Ascending aorta (tissue), 2 donors: ENCODE data around the gene PIK3CB. TPM values are rescaled to one million over a fixed set of nuclear protein-coding genes. Genes with fewer than 3 reads are reported as not detected.

Source experiments
- DNase-seq, 2 donors: peaks; one replicate each; pipeline ENCODE4 v3.0.0-alpha.2; 2019; ENCODE audit warnings: low spot score in 2 of 2
- H3K27ac ChIP-seq, 2 donors: fragments of 200-600 bp; sonication (generic); one replicate each; pipeline ENCODE4 v1.5.1; 2016 to 2017; ENCODE audit warnings: mild to moderate bottlenecking in 1 of 2
- H3K27me3 ChIP-seq: fragments of 200-600 bp; sonication (generic); one replicate; pipeline ENCODE4 v1.5.1; 2017
- H3K36me3 ChIP-seq, 2 donors: fragments of 200-600 bp; sonication (generic); one replicate each; pipeline ENCODE4 v1.5.1; 2016
- H3K4me1 ChIP-seq, 2 donors: fragments of 200-600 bp; sonication (generic); one replicate each; pipeline ENCODE4 v1.5.1; 2016 to 2017; ENCODE audit warnings: mild to moderate bottlenecking in 1 of 2
- H3K4me3 ChIP-seq, 2 donors: fragments of 200-600 bp; sonication (generic); one replicate each; pipeline ENCODE4 v1.5.1; 2016 to 2017; ENCODE audit warnings: mild to moderate bottlenecking in 1 of 2
- H3K9me3 ChIP-seq, 2 donors: fragments of 200-600 bp; sonication (generic); one replicate each; pipeline ENCODE4 v1.5.1; 2016
- intact Hi-C: fragments of 100-400 bp; cut with DNase I; formaldehyde crosslinking; loops from one replicate; pipeline ENCODE4 v1.15.1; 2023
- total RNA-seq: library from RNA; depleted of rRNA; stranded (reverse); fragments of >200 nt; gene quantifications from one replicate; pipeline ENCODE4 v1.1.0, GENCODE V29; 2016
- TF ChIP-seq, protein P1 (sequence below), 3 experiments: fragments of 200-600 bp in 2 of 3; fragments of 450-650 bp in 1 of 3; sonication (generic) in 2 of 3; IDR thresholded peaks; one replicate each; pipeline ENCODE4 v1.5.1; 2016 to 2019; ENCODE audit warnings: antibody characterized with exemption in 3 of 3, mild to moderate bottlenecking in 1 of 3, moderate library complexity in 1 of 3

Gene PIK3CB
- total RNA-seq, 1 donor from 2014 or later = 9.3 TPM

DNA sequence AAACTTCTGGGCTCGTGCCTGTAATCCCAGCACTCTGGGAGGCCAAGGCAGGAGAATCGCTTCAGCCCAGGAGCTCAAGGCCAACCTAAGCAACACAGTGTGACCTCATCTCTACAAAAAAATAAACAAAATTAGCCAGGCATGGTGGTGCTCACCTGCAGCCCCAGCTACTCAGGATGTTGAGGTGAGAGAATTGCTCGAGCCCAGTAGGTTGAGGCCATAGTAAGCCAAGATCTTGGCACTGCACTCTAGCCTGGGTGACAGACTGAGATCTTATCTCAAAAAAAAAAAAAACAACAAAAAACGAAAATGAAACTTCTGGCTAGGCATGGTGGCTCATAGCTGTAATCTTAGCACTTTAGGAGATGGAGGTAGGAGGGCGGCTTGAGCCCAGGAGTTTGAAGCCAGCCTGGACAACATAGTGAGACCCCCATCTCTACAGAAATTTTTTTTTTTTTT is 53.7 kb downstream of the PIK3CB start:
- no peaks in the 10 kb centered on the region for H3K36me3 ChIP-seq

DNA sequence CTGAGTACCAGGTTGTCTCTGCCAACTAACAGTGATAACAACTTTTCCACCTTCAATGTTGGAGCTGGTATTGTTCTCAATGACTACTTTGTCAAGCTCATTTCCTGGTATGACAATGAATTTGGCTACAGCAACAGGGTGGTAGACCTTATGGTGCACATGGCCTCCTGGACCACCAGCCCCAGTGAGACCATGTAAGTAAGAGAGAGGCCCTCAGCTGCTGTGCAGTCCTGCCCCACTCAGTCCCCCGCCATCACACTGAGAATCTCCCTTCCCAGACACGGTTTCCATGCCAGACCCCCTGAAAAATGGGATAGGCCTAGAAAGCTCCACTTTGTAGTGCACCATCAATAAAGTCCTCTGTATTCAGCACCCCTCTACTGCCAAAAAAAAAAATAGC is 56.1 kb downstream of the PIK3CB start:
- H3K27me3 ChIP-seq = no peaks in the 10 kb centered on the region
- TF ChIP-seq, protein P1, sequence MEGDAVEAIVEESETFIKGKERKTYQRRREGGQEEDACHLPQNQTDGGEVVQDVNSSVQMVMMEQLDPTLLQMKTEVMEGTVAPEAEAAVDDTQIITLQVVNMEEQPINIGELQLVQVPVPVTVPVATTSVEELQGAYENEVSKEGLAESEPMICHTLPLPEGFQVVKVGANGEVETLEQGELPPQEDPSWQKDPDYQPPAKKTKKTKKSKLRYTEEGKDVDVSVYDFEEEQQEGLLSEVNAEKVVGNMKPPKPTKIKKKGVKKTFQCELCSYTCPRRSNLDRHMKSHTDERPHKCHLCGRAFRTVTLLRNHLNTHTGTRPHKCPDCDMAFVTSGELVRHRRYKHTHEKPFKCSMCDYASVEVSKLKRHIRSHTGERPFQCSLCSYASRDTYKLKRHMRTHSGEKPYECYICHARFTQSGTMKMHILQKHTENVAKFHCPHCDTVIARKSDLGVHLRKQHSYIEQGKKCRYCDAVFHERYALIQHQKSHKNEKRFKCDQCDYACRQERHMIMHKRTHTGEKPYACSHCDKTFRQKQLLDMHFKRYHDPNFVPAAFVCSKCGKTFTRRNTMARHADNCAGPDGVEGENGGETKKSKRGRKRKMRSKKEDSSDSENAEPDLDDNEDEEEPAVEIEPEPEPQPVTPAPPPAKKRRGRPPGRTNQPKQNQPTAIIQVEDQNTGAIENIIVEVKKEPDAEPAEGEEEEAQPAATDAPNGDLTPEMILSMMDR (IDR thresholded peaks at IDR 0.05) = no peak
- H3K36me3 ChIP-seq = no peaks in the 10 kb centered on the region
- no peaks in the 10 kb centered on the region for H3K9me3 ChIP-seq
- H3K4me1 ChIP-seq = peaks cover 3 to 7% of the 10 kb centered on the region in 2 donors
- H3K27ac ChIP-seq = no peak overlapping the region
- intact Hi-C loops = no loop called here
- no peak overlapping the region for H3K4me3 ChIP-seq
- no peak for DNase-seq

More for the DNA sequence above, 53.7 kb downstream of the PIK3CB start:
- intact Hi-C loops = no loop called here
- H3K9me3 ChIP-seq = no peaks in the 10 kb centered on the region
- no peaks in the 10 kb centered on the region for H3K27me3 ChIP-seq
- DNase-seq = no peak
- no peak overlapping the region for H3K4me3 ChIP-seq
- no peaks in the 10 kb centered on the region for H3K4me1 ChIP-seq
- H3K27ac ChIP-seq = no peak overlapping the region
- TF ChIP-seq, protein P1 (IDR thresholded peaks at IDR 0.05) = no peak

DNA sequence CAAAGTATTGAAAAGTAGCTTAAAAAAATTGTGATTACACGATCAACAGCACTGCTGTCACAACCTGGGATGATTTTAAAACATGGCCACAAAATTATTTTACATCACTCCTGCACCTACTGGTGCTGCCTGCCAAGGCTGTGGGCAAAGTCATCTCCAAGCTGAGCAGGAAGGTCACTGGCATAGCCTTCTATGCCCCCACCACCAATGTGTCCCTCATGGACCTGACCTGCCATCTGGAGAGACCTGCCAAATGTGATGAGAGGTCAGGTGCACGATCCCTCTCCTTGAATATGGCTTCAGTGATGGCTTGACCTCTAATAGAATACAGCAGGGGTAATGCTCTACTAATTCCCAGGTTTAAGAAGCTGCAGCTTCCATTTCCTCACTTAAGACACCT is 57.8 kb downstream of the PIK3CB start:
- Histone ChIP-seq H3K9me3 (no peaks in the 10 kb centered on the region), H3K4me3 (no peak overlapping the region), H3K36me3 (no peaks in the 10 kb centered on the region), H3K4me1 (peaks cover 3 to 7% of the 10 kb centered on the region in 2 donors), H3K27me3 (no peaks in the 10 kb centered on the region), H3K27ac (no peak overlapping the region)
- intact Hi-C loops = no loop called here
- TF ChIP-seq, protein P1 (IDR thresholded peaks at IDR 0.05) = no peak
- DNase-seq = no peak

DNA sequence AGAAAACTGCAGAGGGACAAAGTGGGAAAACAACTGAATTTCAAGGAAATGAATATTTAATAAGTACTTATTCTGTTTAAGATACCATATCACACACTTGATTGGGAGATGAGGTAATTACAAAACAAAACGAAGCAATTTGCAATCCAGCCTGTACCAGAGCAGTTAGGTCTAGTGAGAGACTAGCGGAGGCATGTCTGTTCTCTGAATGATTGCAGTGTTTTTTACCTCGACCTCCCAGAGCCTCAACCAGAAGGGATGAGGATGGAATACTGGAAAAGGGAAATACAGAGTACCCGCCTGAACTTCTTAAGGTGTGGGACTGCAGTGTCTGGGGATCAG is 59.5 kb downstream of the PIK3CB start:
- H3K27me3 ChIP-seq = no peaks in the 10 kb centered on the region
- H3K4me1 ChIP-seq = peaks cover 3 to 7% of the 10 kb centered on the region in 2 donors
- H3K4me3 ChIP-seq = no peak overlapping the region
- H3K9me3 ChIP-seq = no peaks in the 10 kb centered on the region
- H3K36me3 ChIP-seq = no peaks in the 10 kb centered on the region
- H3K27ac ChIP-seq = peak overlapping the region; percentile 25 to 58
- TF ChIP-seq, protein P1 (IDR thresholded peaks at IDR 0.05) = no peak
- intact Hi-C loops = loop anchor here (2.0 kb wide), 1 partner anchor 60 kb away; the partner anchor contains the start of gene PIK3CB
- no peak for DNase-seq

DNA sequence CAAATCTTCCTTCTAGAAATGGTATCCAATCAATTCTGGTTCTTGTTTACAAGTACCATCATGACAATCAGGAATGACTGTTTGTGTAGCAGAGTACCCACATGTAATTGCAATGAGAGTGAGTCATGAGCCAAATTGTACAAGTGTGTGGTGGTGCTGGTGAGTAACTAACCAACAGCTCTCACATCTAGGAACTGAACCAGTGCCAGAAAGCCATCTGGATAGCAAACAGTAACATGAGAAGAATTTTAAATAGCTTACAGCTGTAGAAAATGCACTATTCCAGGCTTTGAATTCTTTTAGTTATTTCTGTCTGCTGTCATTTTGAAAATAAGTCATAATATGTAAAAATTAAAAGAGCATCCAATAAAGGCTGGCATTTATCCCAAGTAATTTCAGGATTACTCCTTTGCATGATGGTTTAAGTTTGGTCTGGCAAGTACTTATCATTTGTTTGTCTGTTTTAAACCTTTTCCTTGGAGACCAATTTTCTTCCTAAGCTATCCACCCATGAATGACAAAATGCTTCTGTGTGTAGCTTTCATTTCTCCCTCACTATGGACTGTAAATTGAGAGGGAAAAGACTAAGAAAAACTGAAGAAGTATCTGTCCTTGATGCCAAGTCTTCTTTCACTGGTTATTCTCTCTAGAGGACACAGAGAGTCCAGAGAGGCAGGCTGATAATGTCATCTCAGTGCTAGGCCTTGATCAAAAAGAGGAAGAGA is 60.0 kb downstream of the PIK3CB start:
- intact Hi-C loops = loop anchor here (1.0 to 2.0 kb wide), 2 partner anchors 60 to 142 kb away; partner anchors contain the start of gene PIK3CB
- peak overlapping the region; percentile 41 to 58 for H3K27ac ChIP-seq
- TF ChIP-seq, protein P1 (IDR thresholded peaks at IDR 0.05) = no peak
- no peaks in the 10 kb centered on the region for H3K9me3 ChIP-seq
- no peak overlapping the region for H3K4me3 ChIP-seq
- H3K27me3 ChIP-seq = no peaks in the 10 kb centered on the region
- peak; percentile 16 to 81 for DNase-seq
- H3K36me3 ChIP-seq = no peaks in the 10 kb centered on the region
- peaks cover 3 to 7% of the 10 kb centered on the region in 2 donors for H3K4me1 ChIP-seq
